ENCODE results near the gene CYP19A1.
"Not testable (repeated sequence)": the region's sequence is repeated elsewhere in the genome, so short reads cannot be mapped to it uniquely, and the experiment has no call there.

Gene CYP19A1

DNA sequence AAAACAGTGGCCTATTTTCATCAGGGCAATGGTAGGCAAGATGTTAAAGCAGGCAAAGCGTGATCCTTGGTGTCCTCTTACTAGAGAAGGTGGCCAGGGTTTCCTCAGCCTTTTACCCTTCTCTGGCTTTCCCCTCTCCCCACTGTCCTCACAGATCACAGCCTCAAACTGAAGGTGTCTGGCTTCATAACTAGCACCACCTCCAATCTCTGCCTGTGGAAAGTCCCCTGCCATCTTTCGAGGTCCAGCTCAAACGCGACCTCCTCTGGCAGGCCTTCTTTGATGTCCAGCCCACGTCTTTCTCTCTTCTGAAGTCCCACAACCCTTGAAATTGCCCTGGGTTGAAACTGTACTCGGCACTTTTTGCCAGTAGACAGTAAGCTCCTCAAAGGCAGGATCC lies 35.9 kb downstream of the CYP19A1 start:
- in situ Hi-C loops (cut with MboI; ENCODE audit: low sequenced_read_pairs), result no loop called here

DNA sequence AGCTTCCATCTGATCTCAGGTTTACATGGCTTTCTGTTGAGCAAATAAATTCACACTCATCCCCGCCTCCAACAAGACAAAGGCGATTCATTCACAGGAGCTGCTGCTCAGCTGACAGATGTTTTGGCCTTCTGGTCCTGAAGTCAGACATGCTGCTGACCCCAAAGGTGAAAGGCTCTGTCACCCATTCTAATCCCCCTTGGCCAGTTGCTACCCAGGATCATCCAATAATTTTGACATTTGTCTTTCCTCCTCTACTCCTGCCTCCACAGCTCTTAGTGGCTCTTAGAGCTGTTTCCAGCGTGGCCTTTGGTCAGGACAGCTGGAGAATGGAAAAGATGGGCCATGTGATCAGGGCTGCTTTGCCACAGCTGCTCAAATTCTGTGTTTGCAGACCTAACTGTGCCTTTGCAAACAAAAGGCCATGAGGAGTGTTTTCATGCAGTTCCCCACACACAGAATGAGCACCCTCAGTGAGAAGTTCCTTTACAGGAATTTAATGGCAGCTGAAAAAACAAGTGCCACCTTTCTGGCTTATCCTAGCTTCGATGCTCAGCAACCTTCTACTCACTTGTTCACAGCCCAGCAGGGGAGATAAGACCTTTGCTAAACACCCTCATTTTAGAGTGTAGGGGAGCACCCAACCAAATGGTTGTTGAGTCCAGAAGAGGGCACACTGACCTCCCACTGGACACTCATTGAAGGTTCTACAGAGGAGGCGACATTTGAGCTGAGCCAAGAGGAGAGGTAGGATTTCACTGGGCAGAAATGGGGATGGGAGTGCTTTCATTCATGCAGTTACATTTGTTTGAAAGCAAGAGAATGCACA lies 39.0 kb downstream of the CYP19A1 start:
- in situ Hi-C loops (cut with MboI; ENCODE audit: low sequenced_read_pairs), result no loop called here

DNA sequence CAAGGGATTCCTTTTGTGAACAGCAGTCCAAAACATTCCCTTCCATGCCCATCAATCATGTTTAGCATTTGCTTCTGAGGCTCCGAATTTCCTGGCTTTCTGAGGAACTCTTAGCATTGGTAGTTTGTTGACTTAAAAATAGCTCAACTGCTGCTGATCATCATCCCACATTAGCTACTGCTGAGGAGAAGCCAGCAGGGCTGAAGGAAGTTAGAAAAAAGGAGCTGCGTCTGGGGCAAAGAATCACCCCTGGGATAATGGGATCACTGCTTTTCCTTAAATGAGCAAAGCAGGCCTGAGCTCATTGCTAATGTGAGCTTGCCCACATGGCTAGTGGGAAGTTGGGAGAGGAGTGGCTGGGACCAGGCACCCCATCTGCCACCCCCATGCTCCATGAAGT lies 39.8 kb downstream of the CYP19A1 start:
- in situ Hi-C loops (cut with MboI; ENCODE audit: low sequenced_read_pairs), result no loop called here

DNA sequence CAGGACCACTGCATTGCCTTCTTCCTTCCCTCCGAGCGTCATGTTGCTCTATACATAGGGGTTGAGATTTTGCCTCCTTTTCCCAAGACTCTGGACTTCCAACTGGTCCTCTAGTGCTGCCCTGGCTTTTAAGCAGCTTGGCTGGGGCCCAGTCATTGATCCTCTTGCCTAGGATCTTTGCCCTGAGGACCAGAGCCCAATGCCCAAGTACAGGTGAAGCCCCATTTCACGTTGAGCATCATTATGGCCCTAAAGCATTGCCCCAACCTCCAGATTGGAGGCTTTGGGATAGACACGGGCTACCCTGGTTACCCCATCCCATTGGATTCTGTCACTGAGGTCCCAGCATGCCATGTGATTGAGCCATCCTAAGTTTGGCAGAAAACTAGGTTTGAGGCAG lies 47.7 kb downstream of the CYP19A1 start:
- in situ Hi-C loops (cut with MboI; ENCODE audit: low sequenced_read_pairs), result no loop called here

GRCh38 chr15:51289290-51289689 lies 49.1 kb downstream of the CYP19A1 start:
- in situ Hi-C loops (cut with MboI; ENCODE audit: low sequenced_read_pairs), result no loop called here

DNA sequence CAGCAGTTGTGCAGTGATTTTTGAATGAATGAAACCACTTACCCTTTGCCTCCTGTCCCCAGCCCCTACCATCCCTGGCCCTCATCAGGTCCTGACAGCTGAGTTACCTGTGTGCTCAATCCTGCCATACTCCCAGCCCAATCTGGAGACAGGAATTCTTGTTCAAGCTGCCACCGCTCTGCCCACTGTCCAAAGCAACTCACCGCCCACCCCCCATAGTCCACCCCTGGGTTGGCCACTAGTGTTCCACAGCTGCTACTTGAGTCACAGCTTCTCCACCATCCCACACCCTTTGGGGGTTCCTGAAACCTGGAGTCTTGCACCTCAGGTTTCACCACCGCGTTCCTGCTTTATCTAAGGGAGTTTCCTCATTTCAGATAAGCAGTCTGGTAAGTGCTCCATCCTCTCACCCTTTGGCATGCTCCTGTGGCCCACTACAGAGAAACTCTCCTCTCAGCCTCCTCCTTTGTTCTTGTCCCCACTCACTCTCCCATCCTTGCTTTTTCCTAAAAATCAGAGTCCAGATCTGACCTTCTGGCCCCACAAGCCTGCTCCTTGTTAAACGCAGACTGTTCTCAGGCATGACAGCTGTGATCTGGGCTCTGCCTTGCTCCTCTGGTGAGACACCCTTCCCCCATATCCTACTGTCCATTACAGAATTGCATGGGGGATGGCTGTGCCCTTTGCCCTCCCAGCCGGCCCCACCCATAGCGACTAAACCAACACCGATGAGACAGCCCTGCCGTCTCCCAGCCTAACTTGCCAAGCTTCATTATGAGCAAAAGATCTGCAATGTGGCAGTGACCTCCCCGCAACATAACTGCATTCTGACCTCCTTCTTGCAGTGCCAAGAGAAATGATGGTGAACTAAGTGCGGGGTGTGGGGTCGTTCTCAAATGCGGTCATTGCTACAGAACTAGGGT lies 50.0 kb downstream of the CYP19A1 start:
- in situ Hi-C loops (cut with MboI; ENCODE audit: low sequenced_read_pairs), result no loop called here

DNA sequence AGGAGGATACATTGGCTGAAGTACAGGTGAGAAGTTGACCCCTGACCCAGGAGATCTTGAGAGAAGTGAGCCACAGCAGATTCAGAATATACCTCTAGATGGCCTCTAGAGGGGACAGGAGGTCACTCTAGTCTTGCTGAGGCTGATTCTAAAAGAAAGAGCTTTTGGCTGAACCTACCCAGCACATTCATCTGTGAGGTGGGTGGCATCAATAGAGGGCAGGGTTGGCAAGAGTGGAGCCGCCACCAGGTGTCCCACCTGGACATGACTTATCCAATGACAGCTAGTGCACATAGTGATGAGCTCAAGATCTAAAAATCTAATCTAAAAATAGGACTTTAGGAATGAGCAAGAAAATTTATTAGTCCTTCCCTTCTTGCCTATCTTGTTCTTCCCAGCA lies 51.6 kb downstream of the CYP19A1 start:
- in situ Hi-C loops (cut with MboI; ENCODE audit: low sequenced_read_pairs), result no loop called here

DNA sequence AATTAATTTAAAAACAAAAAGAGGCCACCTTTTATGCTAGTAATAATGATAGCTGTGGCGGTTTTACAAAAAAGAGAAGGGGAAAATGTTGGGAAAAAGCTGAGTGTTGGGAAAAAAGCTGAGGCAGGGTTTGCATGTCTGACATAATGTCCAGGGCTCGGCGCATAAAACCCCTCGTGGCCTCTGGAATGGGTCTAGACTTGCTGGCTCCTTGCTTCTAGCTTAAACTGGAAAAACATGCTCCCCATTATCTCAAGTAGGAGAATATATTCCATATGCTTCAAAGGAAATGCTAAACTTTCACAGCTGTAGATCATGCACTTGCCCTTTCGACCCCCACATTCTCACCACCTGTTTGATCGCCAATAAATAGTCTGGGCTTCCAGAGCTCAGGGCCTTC lies 53.0 kb downstream of the CYP19A1 start:
- in situ Hi-C loops (cut with MboI; ENCODE audit: low sequenced_read_pairs), result no loop called here

DNA sequence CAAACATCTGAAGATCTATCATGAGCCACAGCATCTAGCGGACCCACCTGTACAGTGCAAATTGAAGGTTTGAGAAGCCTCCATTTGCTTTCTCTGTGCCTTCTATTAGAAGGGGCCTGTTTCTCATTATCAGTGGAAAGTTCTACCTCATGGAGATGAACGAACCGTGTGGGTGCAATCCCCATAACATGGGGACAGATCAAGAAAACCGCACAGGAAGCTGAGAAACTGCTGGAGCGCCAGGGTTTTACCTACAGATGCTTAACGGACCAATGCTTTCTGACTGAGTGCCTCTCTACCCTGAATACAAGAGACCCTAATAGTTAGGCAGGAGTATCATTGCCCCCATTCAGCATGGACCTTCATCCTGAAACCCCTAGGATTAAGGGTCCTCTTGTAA lies 53.5 kb downstream of the CYP19A1 start:
- in situ Hi-C loops (cut with MboI; ENCODE audit: low sequenced_read_pairs), result no loop called here

DNA sequence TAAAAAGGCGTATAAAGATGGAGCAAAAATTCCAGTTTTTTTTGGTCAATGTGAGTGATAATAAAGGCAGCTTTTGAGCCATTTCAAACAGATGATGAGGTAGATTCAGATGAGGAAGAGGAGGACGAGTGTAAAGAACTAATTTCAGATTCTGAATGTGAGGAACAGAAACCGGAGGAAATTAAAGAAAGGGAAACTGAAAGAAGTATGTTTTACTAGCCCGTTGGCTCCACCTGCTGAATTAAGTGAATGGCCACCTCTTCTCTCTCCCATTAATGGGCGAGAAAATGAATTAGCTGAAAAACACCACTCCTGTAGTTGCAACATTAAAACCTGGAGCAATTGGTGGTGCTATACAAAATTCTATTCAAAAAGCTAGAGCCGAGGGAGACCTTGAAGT lies 55.4 kb downstream of the CYP19A1 start:
- in situ Hi-C loops (cut with MboI; ENCODE audit: low sequenced_read_pairs), result no loop called here

GRCh38 chr15:51282241-51282640 lies 56.2 kb downstream of the CYP19A1 start:
- in situ Hi-C loops (cut with MboI; ENCODE audit: low sequenced_read_pairs), result not testable (repeated sequence)

- in situ Hi-C loops (cut with MboI; ENCODE audit: low sequenced_read_pairs), result no loop called here
Observed at GRCh38 chr15:51281368-51281967, 56.9 kb downstream of the CYP19A1 start.

GRCh38 chr15:51280838-51281237 lies 57.6 kb downstream of the CYP19A1 start:
- in situ Hi-C loops (cut with MboI; ENCODE audit: low sequenced_read_pairs), result no loop called here

DNA sequence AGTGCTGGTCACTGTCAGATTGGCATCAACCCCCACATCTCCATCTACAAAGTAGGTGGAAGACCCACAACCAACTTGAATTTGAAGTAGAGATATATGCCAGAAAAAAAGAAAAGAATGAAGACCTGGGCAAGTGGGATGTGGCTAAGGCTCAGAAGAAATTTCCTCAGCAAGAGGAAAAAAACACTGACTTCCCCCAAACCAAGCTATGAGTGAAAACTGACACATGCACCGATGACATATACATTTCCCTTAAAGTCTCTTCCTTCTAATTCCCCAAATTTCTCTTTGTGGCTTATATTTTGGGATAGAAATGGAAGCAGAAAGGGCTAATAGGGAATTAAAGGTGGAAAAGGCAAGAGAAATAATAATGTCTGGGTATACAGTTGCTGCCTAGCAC lies 59.0 kb downstream of the CYP19A1 start:
- in situ Hi-C loops (cut with MboI; ENCODE audit: low sequenced_read_pairs), result no loop called here

GRCh38 chr15:51277101-51277500 lies 61.3 kb downstream of the CYP19A1 start:
- in situ Hi-C loops (cut with MboI; ENCODE audit: low sequenced_read_pairs), result no loop called here

GRCh38 chr15:51274956-51275355 lies 63.4 kb downstream of the CYP19A1 start:
- in situ Hi-C loops (cut with MboI; ENCODE audit: low sequenced_read_pairs), result no loop called here

- in situ Hi-C loops (cut with MboI; ENCODE audit: low sequenced_read_pairs), result no loop called here
Observed at GRCh38 chr15:51270706-51271105, 67.7 kb downstream of the CYP19A1 start.

DNA sequence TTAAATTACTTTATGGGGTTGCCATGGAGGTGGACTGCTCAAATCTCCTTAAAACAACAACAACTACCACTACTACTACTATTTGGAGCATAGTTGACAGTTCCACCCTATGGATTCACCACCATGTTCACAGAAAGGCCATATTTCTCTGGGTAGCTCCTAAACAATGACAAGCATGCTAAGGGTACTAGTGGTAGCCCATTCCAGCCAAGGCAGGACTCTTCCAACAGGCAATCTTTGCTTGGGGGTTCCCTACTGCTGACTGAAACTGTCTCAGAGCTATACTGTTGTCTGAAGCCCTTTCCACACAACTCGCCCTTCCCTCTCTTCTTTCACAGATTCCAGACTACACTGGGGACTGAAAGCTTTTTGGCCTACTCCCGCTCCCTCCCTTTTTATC lies 68.9 kb downstream of the CYP19A1 start:
- in situ Hi-C loops (cut with MboI; ENCODE audit: low sequenced_read_pairs), result no loop called here

GRCh38 chr15:51267703-51268083 lies 70.7 kb downstream of the CYP19A1 start:
- in situ Hi-C loops (cut with MboI; ENCODE audit: low sequenced_read_pairs), result no loop called here

DNA sequence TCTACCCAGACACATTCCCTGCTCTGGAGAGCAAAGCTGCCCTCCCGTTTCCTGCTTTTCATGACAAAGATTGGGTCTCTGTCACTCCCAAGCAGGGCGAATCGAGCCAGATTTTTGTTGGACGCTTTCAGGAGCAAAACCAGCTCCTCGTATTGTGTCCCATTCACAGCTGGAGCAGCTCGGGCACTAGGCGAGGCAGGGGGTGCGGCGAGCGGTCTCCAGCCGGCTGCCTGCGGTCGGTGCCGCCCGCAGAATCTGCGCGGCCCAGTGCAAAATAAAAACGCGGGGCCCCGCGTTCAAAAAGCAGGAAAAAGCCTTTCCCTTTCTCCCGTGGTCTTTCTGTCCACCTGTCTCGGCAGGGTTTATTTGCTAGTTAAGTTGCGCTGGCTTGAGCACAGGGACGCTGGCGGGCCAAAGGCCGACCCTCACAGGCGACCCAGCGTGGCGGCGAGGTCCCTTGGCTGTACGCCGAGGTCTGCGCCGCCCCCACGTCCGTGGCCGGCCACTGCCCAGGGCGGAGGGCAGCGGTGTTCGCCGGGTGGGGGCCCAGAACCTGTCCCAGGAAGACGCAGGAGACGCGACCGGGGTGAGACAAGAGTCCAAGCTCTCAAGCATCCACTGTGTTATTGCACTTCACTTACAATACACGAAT lies 71.2 kb downstream of the CYP19A1 start:
- in situ Hi-C loops (cut with MboI; ENCODE audit: low sequenced_read_pairs), result no loop called here

DNA sequence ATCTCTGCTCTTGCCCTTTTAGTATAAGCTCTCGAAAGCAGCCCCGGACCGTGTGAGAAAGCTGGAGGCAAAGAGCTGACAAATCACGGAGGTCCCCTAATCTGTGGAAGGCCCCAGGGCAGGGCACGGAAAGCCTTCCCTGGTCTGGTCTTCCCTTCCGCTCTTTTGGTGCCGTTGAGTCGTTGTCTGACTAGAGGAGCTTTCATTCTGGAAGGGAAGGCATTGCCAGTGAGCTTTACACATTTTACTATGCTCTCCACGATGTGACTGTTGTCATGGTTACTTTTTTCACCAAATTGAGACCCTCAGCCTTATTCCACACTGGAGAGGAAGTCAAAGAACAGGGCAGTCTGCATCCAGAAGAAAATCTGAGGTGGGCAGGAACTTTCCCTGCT lies 71.7 kb downstream of the CYP19A1 start:
- in situ Hi-C loops (cut with MboI; ENCODE audit: low sequenced_read_pairs), result no loop called here
